Fibroblast of the aortic adventitia (primary cell): Measurements from ENCODE around the gene KRTAP4-2. TPM values are rescaled to one million over a fixed set of nuclear protein-coding genes. Genes with fewer than 3 reads are reported as not detected.
A peak's percentile ranks its signal among the peaks of the same experiment; 100 is the strongest.
"Not testable (repeated sequence)": the region's sequence is repeated elsewhere in the genome, so short reads cannot be mapped to it uniquely, and the experiment has no call there.

Source experiments
- DNase-seq: peaks from one replicate; pipeline ENCODE4 v3.0.0-alpha.2; 2010; ENCODE audit warnings: low read depth
- H3K4me3 ChIP-seq: 2 replicates; pipeline ENCODE4 v1.5.1; 2011; ENCODE audit warnings: low read depth, mild to moderate bottlenecking, control low read depth, low read length, moderate library complexity
- total RNA-seq: library from RNA; depleted of rRNA; stranded (reverse); fragments of >200 nt; gene quantifications from 2 replicates; pipeline ENCODE4 v1.2.3, GENCODE V29; 2012; ENCODE audit warnings: low replicate concordance
- TF ChIP-seq, protein P1 (sequence below): IDR thresholded peaks from 2 replicates; pipeline ENCODE4 v1.5.1; 2011; ENCODE audit warnings: mild to moderate bottlenecking, low read length, control low read depth, inconsistent platforms; ENCODE audit not compliant: insufficient read depth

Gene KRTAP4-2
- total RNA-seq, 1 donor: not detected

DNA sequence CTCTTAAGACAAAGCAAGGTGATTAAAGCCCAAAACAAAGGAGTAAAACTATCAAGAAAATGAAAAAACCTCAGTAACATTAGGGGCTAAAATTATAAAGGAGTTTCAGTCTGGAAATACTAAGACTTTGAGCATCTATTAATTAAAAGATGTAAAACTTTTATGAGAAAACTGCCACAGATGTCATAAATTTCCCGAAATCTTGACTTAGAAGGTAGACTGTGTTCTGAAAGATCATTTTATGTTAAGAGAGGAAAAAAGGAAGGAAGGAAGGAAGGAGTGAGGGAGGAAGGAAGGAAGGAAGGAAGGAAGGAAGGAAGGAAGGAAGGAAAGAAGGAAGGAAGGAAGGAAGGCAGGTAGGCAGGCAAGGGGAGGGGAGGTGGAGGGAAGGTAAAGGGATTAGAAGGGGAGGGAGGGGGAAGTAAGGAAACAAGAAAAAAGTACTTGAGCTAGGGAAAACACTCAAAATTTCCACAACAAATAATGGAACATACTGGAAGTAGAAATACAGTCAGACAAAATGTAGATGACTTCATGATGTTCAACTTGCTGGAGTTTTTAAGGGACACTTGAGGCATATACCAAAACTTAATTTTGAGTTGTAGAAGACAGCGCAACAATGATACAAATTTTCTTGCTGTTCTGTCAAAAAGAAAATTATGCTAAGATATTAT lies 30.4 kb downstream of the KRTAP4-2 start:
- TF ChIP-seq, protein P1, sequence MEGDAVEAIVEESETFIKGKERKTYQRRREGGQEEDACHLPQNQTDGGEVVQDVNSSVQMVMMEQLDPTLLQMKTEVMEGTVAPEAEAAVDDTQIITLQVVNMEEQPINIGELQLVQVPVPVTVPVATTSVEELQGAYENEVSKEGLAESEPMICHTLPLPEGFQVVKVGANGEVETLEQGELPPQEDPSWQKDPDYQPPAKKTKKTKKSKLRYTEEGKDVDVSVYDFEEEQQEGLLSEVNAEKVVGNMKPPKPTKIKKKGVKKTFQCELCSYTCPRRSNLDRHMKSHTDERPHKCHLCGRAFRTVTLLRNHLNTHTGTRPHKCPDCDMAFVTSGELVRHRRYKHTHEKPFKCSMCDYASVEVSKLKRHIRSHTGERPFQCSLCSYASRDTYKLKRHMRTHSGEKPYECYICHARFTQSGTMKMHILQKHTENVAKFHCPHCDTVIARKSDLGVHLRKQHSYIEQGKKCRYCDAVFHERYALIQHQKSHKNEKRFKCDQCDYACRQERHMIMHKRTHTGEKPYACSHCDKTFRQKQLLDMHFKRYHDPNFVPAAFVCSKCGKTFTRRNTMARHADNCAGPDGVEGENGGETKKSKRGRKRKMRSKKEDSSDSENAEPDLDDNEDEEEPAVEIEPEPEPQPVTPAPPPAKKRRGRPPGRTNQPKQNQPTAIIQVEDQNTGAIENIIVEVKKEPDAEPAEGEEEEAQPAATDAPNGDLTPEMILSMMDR: no peak
- no peak for DNase-seq

DNA sequence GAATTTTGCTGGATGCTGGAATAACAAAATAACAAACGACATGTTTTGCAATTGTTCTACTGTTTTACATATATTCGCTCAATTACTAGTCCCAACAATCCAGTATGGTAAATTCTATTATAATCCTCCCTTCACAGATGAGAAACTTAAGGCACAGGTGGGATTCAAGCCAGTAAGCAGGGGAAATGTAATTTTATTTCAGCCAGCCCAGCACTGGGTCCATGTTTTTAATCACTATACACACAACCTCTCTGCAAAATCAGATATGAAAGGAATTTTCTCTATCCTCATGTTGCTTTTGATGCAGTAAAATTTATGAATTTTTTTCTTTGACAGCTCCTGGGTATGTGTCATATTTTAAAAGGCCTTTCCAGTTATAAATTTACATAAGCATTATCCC lies 32.8 kb downstream of the KRTAP4-2 start:
- no peak overlapping the region for H3K4me3 ChIP-seq
- DNase-seq: no peak
- TF ChIP-seq, protein P1: no peak

More for the DNA sequence above, 30.4 kb downstream of the KRTAP4-2 start:
- no peak overlapping the region for H3K4me3 ChIP-seq

DNA sequence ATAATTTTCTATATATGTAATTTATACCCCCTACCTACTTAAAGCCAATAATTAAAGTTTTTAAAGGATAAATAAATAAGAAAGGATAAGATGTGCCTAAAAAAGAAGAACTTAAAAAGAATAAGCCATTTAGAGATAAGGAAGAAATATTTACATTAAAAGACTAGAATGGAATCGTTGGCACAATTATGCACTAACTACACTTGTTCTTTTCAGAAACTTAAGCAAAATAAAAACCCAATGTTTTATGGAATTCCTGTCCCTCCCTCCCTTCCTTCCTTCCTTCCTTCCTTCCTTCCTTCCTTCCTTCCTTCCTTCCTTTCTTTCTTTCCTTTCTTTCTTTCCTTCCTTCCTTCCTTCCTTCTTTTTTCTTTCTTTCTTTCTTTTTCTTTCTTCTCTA lies 33.2 kb downstream of the KRTAP4-2 start:
- no peak for DNase-seq

DNA sequence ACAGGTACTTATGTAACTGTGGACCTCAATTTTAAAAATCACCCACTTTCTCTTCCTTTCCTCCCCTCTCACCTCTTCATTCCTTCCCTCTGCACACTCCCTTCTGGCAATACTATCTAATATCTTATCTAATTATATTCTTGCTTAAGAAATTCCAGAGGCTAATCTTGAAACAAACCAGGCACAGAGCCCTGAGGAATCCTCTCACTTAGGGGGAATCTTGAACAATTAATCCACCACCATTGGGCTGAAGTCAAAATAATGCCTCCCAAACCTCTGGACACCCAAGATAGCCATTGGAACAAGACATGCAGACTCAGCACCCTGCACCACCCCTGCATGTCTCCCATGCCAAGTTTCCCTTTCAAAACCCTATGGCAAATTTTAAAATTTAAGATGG lies 36.7 kb downstream of the KRTAP4-2 start:
- DNase-seq: peak; percentile 4
- no peak overlapping the region for H3K4me3 ChIP-seq
- TF ChIP-seq, protein P1: no peak

More for the DNA sequence above, 33.2 kb downstream of the KRTAP4-2 start:
- TF ChIP-seq, protein P1: no peak
- no peak overlapping the region for H3K4me3 ChIP-seq

GRCh38 chr17:41140360-41141131 lies 37.5 kb downstream of the KRTAP4-2 start, which contains the start of gene KRTAP4-6:
Gene KRTAP4-6 (minus strand): TSS chr17:41140544. CDS start chr17:41140487, 57 bp downstream.
- no peak within 1 kb of the TSS for H3K4me3 ChIP-seq
- peak; percentile 15 for DNase-seq
- TF ChIP-seq, protein P1: no peak

- not testable (repeated sequence) for DNase-seq, H3K4me3 ChIP-seq
Measured at GRCh38 chr17:41139865-41140264, 38.2 kb downstream of the KRTAP4-2 start.
